ENCODE measurements around the gene ANKRD35. TPM values are rescaled to one million over a fixed set of nuclear protein-coding genes. Genes with fewer than 3 reads are reported as not detected.
"Not testable (repeated sequence)": the region's sequence is repeated elsewhere in the genome, so short reads cannot be mapped to it uniquely, and the experiment has no call there.

ANKRD35 gene
- total and polyA plus RNA-seq, 10 of the 15 experiments (the other 5 are each of a cell fraction or from before 2014, with no cell fraction given) = 0.01 to 0.08 TPM; not detected in 8

DNA sequence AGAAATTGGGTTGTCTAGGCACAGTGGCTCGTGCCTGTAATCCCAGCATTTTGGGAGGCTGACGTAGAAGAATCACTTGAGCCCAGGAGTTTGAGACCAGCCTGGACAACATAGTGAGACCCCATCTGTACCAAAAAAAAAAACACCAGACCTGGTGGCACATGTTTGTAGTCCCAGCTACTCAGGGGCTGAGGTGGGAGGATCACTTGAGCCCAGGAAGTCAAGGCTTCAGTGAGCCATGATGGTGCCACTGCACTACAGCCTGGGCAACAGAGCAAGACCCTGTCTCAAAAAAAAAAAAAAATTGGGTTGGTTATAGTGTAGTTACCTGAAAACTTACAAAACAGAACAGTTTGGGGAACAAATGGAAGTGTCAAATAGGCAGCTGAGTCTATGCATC lies 54.9 kb downstream of the ANKRD35 start:
- WGBS (ENCODE audit: insufficient coverage, insufficient replicate concordance, low lambda C conversion rate, missing lambda C conversion rate) = 100% methylated on average over 2 of the region's 2 CpGs
- H3K9ac ChIP-seq (ENCODE audit: control insufficient read depth, insufficient read depth, low read length); DNase-seq (ENCODE audit: low read depth, low spot score); H4K20me1 ChIP-seq (ENCODE audit: control insufficient read depth, insufficient read depth); H3K4me3 ChIP-seq; POLR2A ChIA-PET; H2AFZ ChIP-seq (ENCODE audit: control insufficient read depth, low read depth, low read length); H3K9me3 ChIP-seq (replicated peaks; ENCODE audit: control insufficient read depth, insufficient read depth, low read length); FAIRE-seq; intact Hi-C loops (cut with micrococcal nuclease; ENCODE audit: unreplicated experiment); ATAC-seq; BruUV-seq (replicated peaks); H3K4me2 ChIP-seq (ENCODE audit: control insufficient read depth, insufficient read depth); RAD21 ChIA-PET (ENCODE audit: unreplicated experiment); H3K27me3 ChIP-seq (replicated peaks in 1 of 2; ENCODE audit: control insufficient read depth in 2 of 2, insufficient read depth in 2 of 2, low read length in 1 of 2); H3K27ac ChIP-seq (ENCODE audit: control insufficient read depth, insufficient read depth); in situ Hi-C loops (cut with MboI); H3K4me1 ChIP-seq (ENCODE audit: control insufficient read depth, insufficient read depth, low read length): not testable (repeated sequence)
- Histone ChIP-seq H3K36me3 (ENCODE audit: control insufficient read depth in 2 of 2, insufficient read depth in 2 of 2, low read length in 1 of 2) (peaks cover 13 to 34% of the 10 kb centered on the region in 2 experiments), H3K79me2 (ENCODE audit: control insufficient read depth, insufficient read depth, low read length) (peaks cover 12% of the 10 kb centered on the region)
- SMC1A ChIA-PET (ENCODE audit: uncharacterized antibody, unreplicated experiment) = interaction anchor here (1.0 kb wide), 1 partner anchor 13 kb away, joined by 3 read pairs; no protein-coding TSS in a partner anchor
- CTCF ChIA-PET = interaction anchor here (1.3 kb wide), 1 partner anchor 15 kb away, joined by 3 read pairs; the partner anchor contains the start of gene NUDT17

DNA sequence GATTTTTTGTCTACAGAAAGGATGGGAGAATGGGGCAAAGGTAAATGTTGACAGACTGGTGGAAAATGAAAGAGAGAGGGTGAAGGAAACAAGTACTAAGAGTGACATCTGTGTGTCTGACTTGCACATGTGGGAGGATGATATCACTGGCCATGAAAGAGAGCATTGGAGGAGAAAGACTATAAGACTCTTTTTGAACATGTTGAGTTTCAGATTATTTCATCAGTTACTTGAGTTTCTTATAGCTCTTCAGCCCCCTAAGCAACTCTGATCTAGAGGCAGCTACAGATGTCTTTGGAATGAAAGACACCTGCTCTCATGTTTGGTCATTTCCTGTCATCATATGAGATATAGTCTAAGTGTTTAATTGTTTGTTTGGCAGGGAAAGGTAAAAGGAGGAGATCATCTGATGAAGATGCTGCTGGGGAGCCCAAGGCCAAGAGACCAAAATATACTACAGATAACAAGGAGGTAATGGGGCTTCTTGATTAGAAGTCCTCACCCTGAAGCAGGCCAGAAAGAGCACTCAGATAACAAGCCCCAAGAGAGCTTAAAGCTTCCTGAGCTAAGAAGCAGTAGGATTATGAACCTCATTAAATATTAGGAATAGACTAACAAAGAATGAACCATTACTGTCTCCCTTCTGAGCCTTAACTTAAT lies 57.2 kb downstream of the ANKRD35 start:
- Histone ChIP-seq H3K4me2 (ENCODE audit: control insufficient read depth, insufficient read depth) (peak overlapping the region; percentile 7; the same call in 1 of the 2 replicates), H3K4me3 (no peak overlapping the region), H3K9me3 (replicated peaks; ENCODE audit: control insufficient read depth, insufficient read depth, low read length) (no peaks in the 10 kb centered on the region), H3K27ac (ENCODE audit: control insufficient read depth, insufficient read depth) (peak overlapping the region; percentile 9; the same call in 1 of the 2 replicates), H2AFZ (ENCODE audit: control insufficient read depth, low read depth, low read length) (no peak overlapping the region), H4K20me1 (ENCODE audit: control insufficient read depth, insufficient read depth) (no peaks in the 10 kb centered on the region), H3K9ac (ENCODE audit: control insufficient read depth, insufficient read depth, low read length) (no peak overlapping the region), H3K79me2 (ENCODE audit: control insufficient read depth, insufficient read depth, low read length) (peaks cover 32% of the 10 kb centered on the region), H3K27me3 (replicated peaks in 1 of 2; ENCODE audit: control insufficient read depth in 2 of 2, insufficient read depth in 2 of 2, low read length in 1 of 2) (no peaks in the 10 kb centered on the region), H3K36me3 (ENCODE audit: control insufficient read depth in 2 of 2, insufficient read depth in 2 of 2, low read length in 1 of 2) (peaks cover 9 to 27% of the 10 kb centered on the region in 2 experiments; a peak in 3 of 4 replicates), H3K4me1 (ENCODE audit: control insufficient read depth, insufficient read depth, low read length) (peaks cover 10% of the 10 kb centered on the region)
- no TSS peak for BruUV-seq (replicated peaks)
- in situ Hi-C loops (cut with MboI) (no loop called here), intact Hi-C loops (cut with micrococcal nuclease; ENCODE audit: unreplicated experiment) (no loop called here)
- CTCF ChIA-PET = interaction anchor here (0.6 to 6.4 kb wide), 4 partner anchors 14 to 130 kb away, joined by 3 to 80 read pairs (median 4); partner anchors contain the start of gene NUDT17
- RAD21 ChIA-PET (ENCODE audit: unreplicated experiment) = no interaction called here
- TF ChIP-seq NFIC (IDR thresholded peaks at IDR 0.05; ENCODE audit: low read depth, low read length) (no peak), CEBPB (IDR thresholded peaks at IDR 0.05; ENCODE audit: borderline replicate concordance in 1 of 2, low read depth in 2 of 2, low read length in 2 of 2) (no peak), CREB1 (IDR thresholded peaks at IDR 0.05; ENCODE audit: low read depth) (0 out of 2 replicates have a peak, but pooled peaks have one; percentile 34), TCF7 (IDR thresholded peaks at IDR 0.05; ENCODE audit: borderline replicate concordance) (peak; percentile 67; the same call in 1 of the 2 replicates)
- TF ChIP-seq, protein P1, sequence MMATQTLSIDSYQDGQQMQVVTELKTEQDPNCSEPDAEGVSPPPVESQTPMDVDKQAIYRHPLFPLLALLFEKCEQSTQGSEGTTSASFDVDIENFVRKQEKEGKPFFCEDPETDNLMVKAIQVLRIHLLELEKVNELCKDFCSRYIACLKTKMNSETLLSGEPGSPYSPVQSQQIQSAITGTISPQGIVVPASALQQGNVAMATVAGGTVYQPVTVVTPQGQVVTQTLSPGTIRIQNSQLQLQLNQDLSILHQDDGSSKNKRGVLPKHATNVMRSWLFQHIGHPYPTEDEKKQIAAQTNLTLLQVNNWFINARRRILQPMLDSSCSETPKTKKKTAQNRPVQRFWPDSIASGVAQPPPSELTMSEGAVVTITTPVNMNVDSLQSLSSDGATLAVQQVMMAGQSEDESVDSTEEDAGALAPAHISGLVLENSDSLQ (IDR thresholded peaks at IDR 0.05) = peak; percentile 72
- ATAC-seq = peak; percentile 8; the same call in 2 of the 3 replicates
- POLR2A ChIA-PET = interaction anchor here (0.8 kb wide), 1 partner anchor 15 kb away, joined by 3 read pairs; no protein-coding TSS in a partner anchor
- SMC1A ChIA-PET (ENCODE audit: uncharacterized antibody, unreplicated experiment) = interaction anchor here (1.1 to 5.0 kb wide), 2 partner anchors 16 to 22 kb away, joined by 4 to 20 read pairs; partner anchors contain the start of gene NUDT17
- no peak for FAIRE-seq
- no peak for DNase-seq (ENCODE audit: low read depth, low spot score)

All from GM12878 (cell line).